ENCODE results near the gene GPC2. TPM values are rescaled to one million over a fixed set of nuclear protein-coding genes. Genes with fewer than 3 reads are reported as not detected.
"Not testable (repeated sequence)": the region's sequence is repeated elsewhere in the genome, so short reads cannot be mapped to it uniquely, and the experiment has no call there.

The GPC2 gene, protein sequence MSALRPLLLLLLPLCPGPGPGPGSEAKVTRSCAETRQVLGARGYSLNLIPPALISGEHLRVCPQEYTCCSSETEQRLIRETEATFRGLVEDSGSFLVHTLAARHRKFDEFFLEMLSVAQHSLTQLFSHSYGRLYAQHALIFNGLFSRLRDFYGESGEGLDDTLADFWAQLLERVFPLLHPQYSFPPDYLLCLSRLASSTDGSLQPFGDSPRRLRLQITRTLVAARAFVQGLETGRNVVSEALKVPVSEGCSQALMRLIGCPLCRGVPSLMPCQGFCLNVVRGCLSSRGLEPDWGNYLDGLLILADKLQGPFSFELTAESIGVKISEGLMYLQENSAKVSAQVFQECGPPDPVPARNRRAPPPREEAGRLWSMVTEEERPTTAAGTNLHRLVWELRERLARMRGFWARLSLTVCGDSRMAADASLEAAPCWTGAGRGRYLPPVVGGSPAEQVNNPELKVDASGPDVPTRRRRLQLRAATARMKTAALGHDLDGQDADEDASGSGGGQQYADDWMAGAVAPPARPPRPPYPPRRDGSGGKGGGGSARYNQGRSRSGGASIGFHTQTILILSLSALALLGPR
- polyA plus RNA-seq (2013), result 7.1 TPM

DNA sequence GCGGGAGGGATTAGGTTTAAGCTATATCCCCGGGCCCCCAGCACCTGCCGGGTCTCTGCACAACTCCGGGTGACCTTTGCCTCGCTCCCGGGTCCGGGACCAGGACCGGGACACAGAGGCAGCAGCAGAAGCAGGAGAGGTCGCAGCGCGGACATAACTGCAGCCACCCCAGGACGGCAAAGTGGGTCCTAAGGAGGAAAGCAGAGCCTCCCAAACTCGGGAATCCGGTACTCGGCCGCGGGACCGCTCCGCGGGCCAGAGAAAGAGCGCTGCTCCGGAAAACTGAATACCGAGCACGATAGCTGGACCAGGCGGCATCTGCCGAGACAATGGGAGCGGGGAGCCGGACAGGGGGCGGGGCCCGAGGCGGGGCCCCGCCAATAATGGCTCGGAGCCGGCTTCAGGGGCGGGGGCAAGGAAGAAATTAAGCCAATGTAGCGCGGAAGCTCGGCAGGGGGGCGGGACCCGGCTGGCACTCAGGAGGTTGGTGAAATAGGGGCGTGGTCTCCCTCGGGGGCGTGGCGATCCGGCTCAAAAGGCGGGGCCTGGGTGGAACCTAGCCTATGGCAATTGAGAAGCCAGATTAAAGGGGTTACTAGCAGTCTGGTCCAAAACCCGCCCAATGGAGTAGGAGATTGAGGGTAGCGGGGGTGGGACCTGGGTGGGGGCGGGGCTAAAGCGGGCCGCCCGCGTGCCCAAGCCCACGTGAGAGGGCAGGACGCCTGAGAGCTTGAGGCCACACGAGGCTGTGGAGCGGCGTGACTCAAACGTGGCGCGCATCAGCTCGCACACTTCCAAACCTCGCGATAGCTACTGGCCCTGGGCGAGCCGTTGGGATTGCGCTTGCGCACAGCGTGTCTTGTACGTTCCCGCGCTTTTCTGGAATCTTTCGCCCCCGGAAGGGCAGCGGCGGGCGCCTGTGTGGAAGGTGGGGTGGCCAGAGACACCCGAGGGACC, at the start of gene GPC2, which contains the start of gene STAG3:
Gene GPC2 (minus strand): TSS at position 337 of the 957 bp plus-strand sequence. CDS start 182 bp downstream, at position 155.
Gene STAG3 (plus strand): TSS at position 874 of the 957 bp plus-strand sequence. CDS start 2,639 bp downstream, outside the sequence.
- CTCF ChIA-PET, result interaction anchor here (1.2 to 1.9 kb wide), 2 partner anchors 12 to 21 kb away, joined by 3 to 13 read pairs; no protein-coding TSS in a partner anchor
- WGBS (ENCODE audit: insufficient coverage), result 5% methylated on average over 69 of the region's 78 CpGs
- no peaks in the 10 kb centered on the region for H3K9me3 ChIP-seq (ENCODE audit: control extremely low read depth in 1 of 5, control insufficient read depth in 4 of 5, insufficient read depth in 2 of 5, low read depth in 1 of 5, low read length in 4 of 5)
- peaks cover 0 to 15% (median 13%) of the 10 kb centered on the region in 4 experiments for H3K4me1 ChIP-seq (ENCODE audit: control extremely low read depth in 1 of 4, control insufficient read depth in 4 of 4, insufficient read depth in 4 of 4, low read length in 3 of 4)
- H3K27ac ChIP-seq (ENCODE audit: insufficient read depth in 1 of 2, low read depth in 1 of 2, low read length in 2 of 2, poor library complexity in 1 of 2, severe bottlenecking in 2 of 2), result no peak within 1 kb of the TSS
- peak; percentile 97 to 98 (median 98) for DNase-seq
- H3K4me3 ChIP-seq (ENCODE audit: control insufficient read depth in 1 of 7, extremely low read depth in 1 of 7, insufficient read depth in 4 of 7, low read depth in 2 of 7, low read length in 6 of 7), result peak within 1 kb of the TSS; percentile 38 to 89 (median 79)
- H3K36me3 ChIP-seq (ENCODE audit: control insufficient read depth in 4 of 4, insufficient read depth in 4 of 4, low read length in 3 of 4), result peaks cover 0 to 11% (median 0%) of the 10 kb centered on the region in 4 experiments
- POLR2A ChIA-PET, result interaction anchor here (0.6 kb wide), 1 partner anchor 146 kb away, joined by 3 read pairs; no protein-coding TSS in a partner anchor
- H3K27me3 ChIP-seq (replicated peaks in 2 of 5; ENCODE audit: control insufficient read depth in 4 of 5, insufficient read depth in 5 of 5, low read length in 4 of 5), result peaks cover 0 to 3% (median 0%) of the 10 kb centered on the region in 5 experiments

DNA sequence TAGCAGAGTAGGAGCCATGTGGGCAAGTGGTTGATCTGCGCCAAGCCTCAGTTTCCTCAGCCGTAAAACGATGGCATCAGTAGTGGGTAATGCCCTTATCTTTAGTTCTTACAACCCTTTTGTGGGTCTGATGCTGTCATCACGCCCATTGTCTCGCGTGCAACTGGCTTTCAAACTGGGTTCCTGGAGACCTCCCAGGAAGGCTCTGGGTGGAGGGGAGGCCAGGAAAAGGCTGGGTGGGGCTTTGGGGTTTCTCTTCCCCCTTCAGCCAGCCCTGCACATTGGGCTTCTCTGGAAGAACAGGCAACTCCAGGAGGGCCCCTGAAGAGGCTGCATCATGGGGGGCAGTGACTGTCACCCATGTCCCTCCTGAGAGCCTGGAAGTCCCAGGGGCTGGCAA, 47.7 kb upstream of the GPC2 start:
- CTCF ChIA-PET; H3K4me1 ChIP-seq (ENCODE audit: control extremely low read depth in 1 of 4, control insufficient read depth in 4 of 4, insufficient read depth in 4 of 4, low read length in 3 of 4); DNase-seq; H3K9me3 ChIP-seq (ENCODE audit: control extremely low read depth in 1 of 5, control insufficient read depth in 4 of 5, insufficient read depth in 2 of 5, low read depth in 1 of 5, low read length in 4 of 5); POLR2A ChIA-PET; H3K27me3 ChIP-seq (replicated peaks in 2 of 5; ENCODE audit: control insufficient read depth in 4 of 5, insufficient read depth in 5 of 5, low read length in 4 of 5); H3K27ac ChIP-seq (ENCODE audit: insufficient read depth in 1 of 2, low read depth in 1 of 2, low read length in 2 of 2, poor library complexity in 1 of 2, severe bottlenecking in 2 of 2); H3K4me3 ChIP-seq (ENCODE audit: control insufficient read depth in 1 of 7, extremely low read depth in 1 of 7, insufficient read depth in 4 of 7, low read depth in 2 of 7, low read length in 6 of 7): not testable (repeated sequence)
- 97% methylated on average over 6 of the region's 6 CpGs for WGBS (ENCODE audit: insufficient coverage)
- peaks cover 0 to 31% (median 5%) of the 10 kb centered on the region in 4 experiments for H3K36me3 ChIP-seq (ENCODE audit: control insufficient read depth in 4 of 4, insufficient read depth in 4 of 4, low read length in 3 of 4)

DNA sequence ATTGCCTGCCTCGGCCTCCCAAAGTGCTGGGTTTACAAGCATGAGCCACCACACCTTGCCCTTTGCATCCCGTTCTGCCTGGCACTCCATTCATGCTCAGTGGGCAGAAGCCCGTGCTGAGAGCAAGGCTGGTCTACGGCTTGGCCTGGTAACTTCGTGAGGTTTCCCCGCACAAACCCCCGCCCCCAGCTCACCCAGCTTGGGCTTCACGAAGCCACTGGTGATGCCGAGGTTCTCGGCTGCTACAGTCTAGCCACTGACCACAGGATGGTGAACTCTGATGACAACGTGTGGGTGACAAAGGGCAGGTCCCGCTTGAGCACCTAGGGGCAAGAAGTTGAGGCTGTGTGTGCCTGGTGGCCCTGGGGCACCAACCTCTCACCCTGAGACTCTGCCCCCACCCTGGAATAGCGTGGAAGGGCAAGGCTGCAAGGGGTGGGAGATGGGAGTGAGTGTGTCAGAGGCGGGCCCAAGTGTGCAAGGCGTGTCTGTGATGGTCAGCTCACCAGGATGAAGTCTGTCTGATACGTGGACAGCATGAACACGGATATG, 46.3 kb upstream of the GPC2 start:
- H3K27me3 ChIP-seq (replicated peaks in 2 of 5; ENCODE audit: control insufficient read depth in 4 of 5, insufficient read depth in 5 of 5, low read length in 4 of 5); H3K4me1 ChIP-seq (ENCODE audit: control extremely low read depth in 1 of 4, control insufficient read depth in 4 of 4, insufficient read depth in 4 of 4, low read length in 3 of 4); H3K4me3 ChIP-seq (ENCODE audit: control insufficient read depth in 1 of 7, extremely low read depth in 1 of 7, insufficient read depth in 4 of 7, low read depth in 2 of 7, low read length in 6 of 7); DNase-seq; H3K9me3 ChIP-seq (ENCODE audit: control extremely low read depth in 1 of 5, control insufficient read depth in 4 of 5, insufficient read depth in 2 of 5, low read depth in 1 of 5, low read length in 4 of 5); POLR2A ChIA-PET; H3K27ac ChIP-seq (ENCODE audit: insufficient read depth in 1 of 2, low read depth in 1 of 2, low read length in 2 of 2, poor library complexity in 1 of 2, severe bottlenecking in 2 of 2): not testable (repeated sequence)
- over 99% methylated on average over 12 of the region's 17 CpGs for WGBS (ENCODE audit: insufficient coverage)
- CTCF ChIA-PET, result interaction anchor here (1.4 to 8.5 kb wide), 3 partner anchors 33 to 90 kb away, joined by 4 to 127 read pairs (median 5); no protein-coding TSS in a partner anchor
- peaks cover 0 to 28% (median 5%) of the 10 kb centered on the region in 4 experiments for H3K36me3 ChIP-seq (ENCODE audit: control insufficient read depth in 4 of 4, insufficient read depth in 4 of 4, low read length in 3 of 4)

GRCh38 chr7:100222445-100223132, 45.4 kb upstream of the GPC2 start:
- DNase-seq, result no peak
- Histone ChIP-seq H3K36me3 (ENCODE audit: control insufficient read depth in 4 of 4, insufficient read depth in 4 of 4, low read length in 3 of 4) (peaks cover 0 to 26% (median 5%) of the 10 kb centered on the region in 4 experiments), H3K4me3 (ENCODE audit: control insufficient read depth in 1 of 7, extremely low read depth in 1 of 7, insufficient read depth in 4 of 7, low read depth in 2 of 7, low read length in 6 of 7) (no peak overlapping the region), H3K27ac (ENCODE audit: insufficient read depth in 1 of 2, low read depth in 1 of 2, low read length in 2 of 2, poor library complexity in 1 of 2, severe bottlenecking in 2 of 2) (no peak overlapping the region), H3K4me1 (ENCODE audit: control extremely low read depth in 1 of 4, control insufficient read depth in 4 of 4, insufficient read depth in 4 of 4, low read length in 3 of 4) (peaks cover 0 to 3% (median under 1%) of the 10 kb centered on the region in 4 experiments), H3K9me3 (ENCODE audit: control extremely low read depth in 1 of 5, control insufficient read depth in 4 of 5, insufficient read depth in 2 of 5, low read depth in 1 of 5, low read length in 4 of 5) (no peaks in the 10 kb centered on the region), H3K27me3 (replicated peaks in 2 of 5; ENCODE audit: control insufficient read depth in 4 of 5, insufficient read depth in 5 of 5, low read length in 4 of 5) (no peaks in the 10 kb centered on the region)
- WGBS (ENCODE audit: insufficient coverage), result 97% methylated on average over 5 of the region's 13 CpGs
- CTCF ChIA-PET, result interaction anchor here (0.7 to 8.5 kb wide), 5 partner anchors 12 to 89 kb away, joined by 3 to 127 read pairs (median 4); no protein-coding TSS in a partner anchor
- POLR2A ChIA-PET, result no interaction called here

DNA sequence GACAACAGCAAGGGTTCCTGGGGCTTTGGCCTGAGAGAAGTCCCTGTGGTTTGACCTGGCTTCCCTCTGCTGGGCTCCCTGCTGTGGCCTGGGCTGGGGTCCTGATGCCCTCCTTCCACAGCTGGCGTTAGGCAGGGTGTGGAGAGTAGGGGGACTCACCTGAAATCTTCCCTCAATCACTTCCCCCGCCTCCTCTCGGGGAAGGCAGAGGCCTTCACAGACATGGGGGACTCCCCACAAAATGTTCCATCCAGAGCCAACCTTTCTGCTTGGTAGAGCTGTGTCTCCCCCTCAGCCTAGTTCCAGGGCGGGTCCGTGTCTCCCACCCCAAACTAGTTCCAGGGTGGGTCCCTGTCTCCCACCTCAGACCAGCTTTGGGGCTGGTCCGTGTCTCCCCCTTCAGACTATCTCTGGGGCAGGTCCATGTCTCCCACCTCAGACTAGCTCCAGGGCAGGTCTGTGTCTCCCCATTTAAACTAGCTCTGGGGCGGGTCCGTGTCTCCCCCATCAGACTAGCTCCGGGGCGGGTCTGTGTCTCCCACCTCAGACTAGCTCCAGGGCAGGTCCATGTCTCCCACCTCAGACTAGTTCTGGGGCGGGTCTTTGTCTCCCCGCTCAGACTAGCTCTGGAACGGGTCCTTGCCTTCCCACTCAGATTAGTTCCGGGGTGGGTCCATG, 44.7 kb upstream of the GPC2 start:
- ChIA-PET POLR2A (no interaction called here), CTCF (interaction anchor here (0.7 to 8.5 kb wide), 6 partner anchors 11 to 89 kb away, joined by 3 to 127 read pairs (median 4); no protein-coding TSS in a partner anchor)
- Histone ChIP-seq H3K9me3 (ENCODE audit: control extremely low read depth in 1 of 5, control insufficient read depth in 4 of 5, insufficient read depth in 2 of 5, low read depth in 1 of 5, low read length in 4 of 5) (no peaks in the 10 kb centered on the region), H3K36me3 (ENCODE audit: control insufficient read depth in 4 of 4, insufficient read depth in 4 of 4, low read length in 3 of 4) (peaks cover 0 to 26% (median 5%) of the 10 kb centered on the region in 4 experiments), H3K27ac (ENCODE audit: insufficient read depth in 1 of 2, low read depth in 1 of 2, low read length in 2 of 2, poor library complexity in 1 of 2, severe bottlenecking in 2 of 2) (peak overlapping the region in 1 of 2 experiments; percentile 68), H3K4me1 (ENCODE audit: control extremely low read depth in 1 of 4, control insufficient read depth in 4 of 4, insufficient read depth in 4 of 4, low read length in 3 of 4) (peaks cover 0 to 3% (median 1%) of the 10 kb centered on the region in 4 experiments), H3K4me3 (ENCODE audit: control insufficient read depth in 1 of 7, extremely low read depth in 1 of 7, insufficient read depth in 4 of 7, low read depth in 2 of 7, low read length in 6 of 7) (no peak overlapping the region), H3K27me3 (replicated peaks in 2 of 5; ENCODE audit: control insufficient read depth in 4 of 5, insufficient read depth in 5 of 5, low read length in 4 of 5) (no peaks in the 10 kb centered on the region)
- no peak for DNase-seq
- 92% methylated on average over 12 of the region's 14 CpGs for WGBS (ENCODE audit: insufficient coverage)

Measured in common myeloid progenitor, CD34-positive (primary cell).